Measurements from ENCODE around the gene MED13L. TPM values are rescaled to one million over a fixed set of nuclear protein-coding genes. Genes with fewer than 3 reads are reported as not detected.

MED13L gene
- total RNA-seq, 4 donors from 2014 or later: 153 to 251 (median 194) TPM

- DNase-seq (ENCODE audit: low spot score): no peak
- ATAC-seq (ENCODE audit: low FRiP score): no peak
- no peak for TF ChIP-seq CTCF (IDR thresholded peaks at IDR 0.05)
These were observed 324.5 kb downstream of the MED13L start for GRCh38 chr12:115953031-115953430.

GRCh38 chr12:115950959-115951358 lies 326.5 kb downstream of the MED13L start:
- no peak for ATAC-seq (ENCODE audit: low FRiP score)
- no peak for DNase-seq (ENCODE audit: low spot score)
- no peak for TF ChIP-seq CTCF (IDR thresholded peaks at IDR 0.05)

GRCh38 chr12:115949675-115950074 lies 327.8 kb downstream of the MED13L start:
- DNase-seq (ENCODE audit: low spot score) (no peak), ATAC-seq (ENCODE audit: low FRiP score) (no peak)
- no peak for TF ChIP-seq CTCF (IDR thresholded peaks at IDR 0.05)

GRCh38 chr12:115947696-115948062 lies 329.8 kb downstream of the MED13L start:
- TF ChIP-seq CTCF (IDR thresholded peaks at IDR 0.05): no peak
- no peak for ATAC-seq (ENCODE audit: low FRiP score)
- no peak for DNase-seq (ENCODE audit: low spot score)

- ATAC-seq (ENCODE audit: low FRiP score) (no peak), DNase-seq (ENCODE audit: low spot score) (no peak)
- no peak for TF ChIP-seq CTCF (IDR thresholded peaks at IDR 0.05)
These were observed 330.4 kb downstream of the MED13L start for GRCh38 chr12:115946867-115947695.

- ATAC-seq (ENCODE audit: low FRiP score) (no peak), DNase-seq (ENCODE audit: low spot score) (no peak)
- no peak for TF ChIP-seq CTCF (IDR thresholded peaks at IDR 0.05)
These were observed 331.4 kb downstream of the MED13L start for GRCh38 chr12:115946092-115946491.

GRCh38 chr12:115945491-115945885 lies 332.0 kb downstream of the MED13L start:
- no peak for TF ChIP-seq CTCF (IDR thresholded peaks at IDR 0.05)
- no peak for DNase-seq (ENCODE audit: low spot score)
- no peak for ATAC-seq (ENCODE audit: low FRiP score)

Measured in omental fat pad (tissue), 4 donors.